ENCODE measurements around the gene PIEZO1. TPM values are rescaled to one million over a fixed set of nuclear protein-coding genes. Genes with fewer than 3 reads are reported as not detected.

Gene PIEZO1
- total and polyA plus RNA-seq, 2 donors (not counting 3 experiments of a cell fraction or from before 2014, with no cell fraction given): 298 to 322 TPM

DNA sequence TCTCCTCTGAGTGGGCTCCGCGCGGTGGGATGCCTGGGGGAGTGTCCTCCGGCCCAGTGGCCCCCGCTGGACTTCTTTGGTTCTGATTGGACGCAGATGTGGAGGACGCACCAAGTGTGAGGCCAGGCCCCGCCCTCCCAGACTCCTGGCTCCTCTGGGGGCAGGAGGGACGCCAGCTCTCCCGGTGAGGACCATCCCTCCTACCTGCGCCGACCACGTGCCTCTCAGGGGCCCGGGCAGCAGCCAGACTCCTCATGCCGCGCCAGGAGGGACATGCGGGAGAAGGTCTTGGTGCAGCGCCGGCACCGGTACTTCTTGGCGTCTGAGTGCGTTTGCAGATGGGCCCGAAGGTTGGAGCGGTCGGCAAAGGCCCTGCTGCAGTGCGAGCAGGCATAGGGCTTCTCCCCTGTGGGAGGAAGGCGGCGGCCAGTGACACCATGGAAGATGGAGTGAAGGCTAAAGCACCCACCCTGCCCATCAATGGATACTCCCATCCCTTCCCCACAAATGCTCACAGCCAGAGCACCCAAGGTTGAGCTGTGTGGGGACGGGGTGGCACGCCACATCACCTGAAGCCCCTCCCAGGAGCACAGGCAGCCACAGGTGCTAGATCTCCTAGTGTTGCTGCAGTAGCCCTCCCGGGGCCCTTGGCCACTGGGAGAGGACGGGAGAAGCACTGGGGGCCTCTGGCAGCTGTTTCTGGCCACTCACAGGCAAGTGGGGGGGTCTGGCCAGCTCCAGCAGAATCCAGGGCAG is 106.6 kb downstream of the PIEZO1 start:
- no peak overlapping the region for H3K4me2 ChIP-seq (ENCODE audit: insufficient read depth, low read length)
- CTCF ChIA-PET: no interaction called here
- FAIRE-seq: no peak

More for the DNA sequence above, 106.6 kb downstream of the PIEZO1 start:
- Histone ChIP-seq H3K27me3 (ENCODE audit: control insufficient read depth in 2 of 2, insufficient read depth in 2 of 2, low read length in 2 of 2) (no peaks in the 10 kb centered on the region), H2AFZ (ENCODE audit: low read depth, low read length) (no peak overlapping the region), H3K9ac (replicated peaks; ENCODE audit: extremely low read depth, insufficient read depth, low read length) (no peak overlapping the region), H3K27ac (ENCODE audit: insufficient read depth, low read depth, low read length) (no peak overlapping the region), H3K9me3 (replicated peaks; ENCODE audit: control insufficient read depth, insufficient read depth, low read length) (no peaks in the 10 kb centered on the region), H3K79me2 (ENCODE audit: control insufficient read depth, insufficient read depth, low read length) (no peaks in the 10 kb centered on the region), H4K20me1 (replicated peaks; ENCODE audit: control insufficient read depth, extremely low read depth, insufficient read depth, low read length) (no peaks in the 10 kb centered on the region), H3K4me1 (ENCODE audit: control insufficient read depth, extremely low read depth, insufficient read depth, low read length) (peaks cover 3% of the 10 kb centered on the region), H3K4me3 (replicated peaks in 1 of 3; ENCODE audit: insufficient read depth in 1 of 3, low read depth in 1 of 3, low read length in 3 of 3) (no peak overlapping the region), H3K36me3 (ENCODE audit: control insufficient read depth in 2 of 2, extremely low read depth in 1 of 2, insufficient read depth in 2 of 2, low read length in 2 of 2) (peaks cover 0 to 2% of the 10 kb centered on the region in 2 experiments), H3K9me1 (replicated peaks; ENCODE audit: control insufficient read depth, extremely low read depth, insufficient read depth, low read length) (no peaks in the 10 kb centered on the region)
- dilution Hi-C loops (cut with MboI; ENCODE audit: extremely low pct_ligation_motif_present, low sequenced_read_pairs) (no loop called here), intact Hi-C loops (cut with micrococcal nuclease) (no loop called here)
- no TSS peak for BruUV-seq (replicated peaks)
- POLR2A ChIA-PET: no interaction called here
- no peak for DNase-seq (ENCODE audit: low read depth, low spot score)
- TF ChIP-seq, protein P1, sequence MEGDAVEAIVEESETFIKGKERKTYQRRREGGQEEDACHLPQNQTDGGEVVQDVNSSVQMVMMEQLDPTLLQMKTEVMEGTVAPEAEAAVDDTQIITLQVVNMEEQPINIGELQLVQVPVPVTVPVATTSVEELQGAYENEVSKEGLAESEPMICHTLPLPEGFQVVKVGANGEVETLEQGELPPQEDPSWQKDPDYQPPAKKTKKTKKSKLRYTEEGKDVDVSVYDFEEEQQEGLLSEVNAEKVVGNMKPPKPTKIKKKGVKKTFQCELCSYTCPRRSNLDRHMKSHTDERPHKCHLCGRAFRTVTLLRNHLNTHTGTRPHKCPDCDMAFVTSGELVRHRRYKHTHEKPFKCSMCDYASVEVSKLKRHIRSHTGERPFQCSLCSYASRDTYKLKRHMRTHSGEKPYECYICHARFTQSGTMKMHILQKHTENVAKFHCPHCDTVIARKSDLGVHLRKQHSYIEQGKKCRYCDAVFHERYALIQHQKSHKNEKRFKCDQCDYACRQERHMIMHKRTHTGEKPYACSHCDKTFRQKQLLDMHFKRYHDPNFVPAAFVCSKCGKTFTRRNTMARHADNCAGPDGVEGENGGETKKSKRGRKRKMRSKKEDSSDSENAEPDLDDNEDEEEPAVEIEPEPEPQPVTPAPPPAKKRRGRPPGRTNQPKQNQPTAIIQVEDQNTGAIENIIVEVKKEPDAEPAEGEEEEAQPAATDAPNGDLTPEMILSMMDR (IDR thresholded peaks at IDR 0.05; ENCODE audit: extremely low read depth in 1 of 2, insufficient read depth in 1 of 2, low read depth in 1 of 2, low read length in 2 of 2): no peak
- no peak for TF ChIP-seq GATA2 (IDR thresholded peaks at IDR 0.05; ENCODE audit: insufficient read depth, insufficient read length, low read depth, low read length)
- no peak for TF ChIP-seq POLR2AphosphoS5 (IDR thresholded peaks at IDR 0.05; ENCODE audit: insufficient read depth, low read depth, low read length)
- TF ChIP-seq EZH2 (IDR thresholded peaks at IDR 0.05; ENCODE audit: borderline replicate concordance, low read depth, low read length, severe bottlenecking): no peak
- TF ChIP-seq, protein P2, sequence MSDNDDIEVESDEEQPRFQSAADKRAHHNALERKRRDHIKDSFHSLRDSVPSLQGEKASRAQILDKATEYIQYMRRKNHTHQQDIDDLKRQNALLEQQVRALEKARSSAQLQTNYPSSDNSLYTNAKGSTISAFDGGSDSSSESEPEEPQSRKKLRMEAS (IDR thresholded peaks at IDR 0.05; ENCODE audit: insufficient read depth, insufficient read length): no peak
- TF ChIP-seq JUN (IDR thresholded peaks at IDR 0.05; ENCODE audit: borderline replicate concordance, insufficient read depth, insufficient read length, low read depth): no peak
- TF ChIP-seq POLR2A (IDR thresholded peaks at IDR 0.05; ENCODE audit: low read depth, low read length): no peak
- no peak for TF ChIP-seq MYC (IDR thresholded peaks at IDR 0.05; ENCODE audit: low read depth, low read length)
- no peak for TF ChIP-seq FOS (IDR thresholded peaks at IDR 0.05; ENCODE audit: borderline replicate concordance, insufficient read depth, low read length)
